ENCODE measurements around the gene PPP1R1A. TPM values are rescaled to one million over a fixed set of nuclear protein-coding genes. Genes with fewer than 3 reads are reported as not detected.

PPP1R1A gene
- total RNA-seq, 1 experiment from 2014 or later, result not detected

DNA sequence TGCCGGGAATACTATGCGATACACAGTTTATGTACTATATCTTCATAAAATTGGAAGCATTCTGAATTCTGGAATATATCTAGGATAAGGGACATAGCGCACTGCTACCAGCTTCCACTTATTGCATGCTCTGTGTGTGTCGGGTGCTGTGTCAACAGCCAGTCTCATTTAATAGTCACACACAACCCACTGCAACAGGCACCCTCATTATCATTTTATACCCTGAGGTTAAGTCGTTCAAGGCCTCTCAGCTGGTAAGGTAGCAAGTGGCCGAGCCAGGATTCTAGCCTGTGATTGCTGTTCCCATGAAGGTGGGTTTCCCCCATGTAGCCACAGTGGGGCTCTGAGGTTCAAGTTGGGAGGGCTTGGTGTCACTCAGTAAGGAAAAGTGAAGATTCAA lies 7.0 kb downstream of the PPP1R1A start:
- DNase-seq (ENCODE audit: low spot score), result no peak
- in situ Hi-C loops (cut with HindIII; ENCODE audit: low sequenced_read_pairs), result no loop called here

DNA sequence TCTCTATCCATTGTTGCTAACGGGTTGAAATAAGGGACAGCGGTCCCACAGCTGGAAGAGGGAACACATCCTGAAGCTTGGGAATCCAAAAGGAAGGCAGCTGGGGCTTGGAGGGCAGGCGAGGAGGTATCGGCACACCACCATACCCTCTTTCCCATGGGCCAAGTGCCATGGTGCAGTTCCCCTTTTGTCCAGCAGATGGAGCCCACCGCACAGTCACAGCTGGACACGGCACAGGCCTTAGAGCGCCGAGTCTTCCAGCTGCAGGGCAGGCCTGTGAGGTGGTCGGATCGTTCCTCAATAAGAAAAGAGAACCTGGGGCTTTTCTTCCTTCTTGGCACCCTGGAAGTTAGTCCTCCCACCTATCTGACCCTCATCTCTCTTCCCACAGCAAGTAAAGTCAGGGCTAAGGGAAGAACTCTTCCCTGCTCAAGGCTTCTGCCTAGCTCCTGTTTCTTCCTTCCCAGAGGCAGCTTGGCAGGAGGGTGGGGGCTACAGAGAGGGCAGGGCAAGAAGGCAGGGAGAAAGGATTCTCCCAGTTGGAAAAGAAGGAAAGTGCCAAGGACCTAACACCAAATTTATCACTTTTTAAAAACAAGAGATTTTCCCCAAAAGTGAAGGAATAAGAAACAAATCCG lies 8.6 kb downstream of the PPP1R1A start:
- in situ Hi-C loops (cut with HindIII; ENCODE audit: low sequenced_read_pairs), result no loop called here
- peak; percentile 74 for DNase-seq (ENCODE audit: low spot score)

DNA sequence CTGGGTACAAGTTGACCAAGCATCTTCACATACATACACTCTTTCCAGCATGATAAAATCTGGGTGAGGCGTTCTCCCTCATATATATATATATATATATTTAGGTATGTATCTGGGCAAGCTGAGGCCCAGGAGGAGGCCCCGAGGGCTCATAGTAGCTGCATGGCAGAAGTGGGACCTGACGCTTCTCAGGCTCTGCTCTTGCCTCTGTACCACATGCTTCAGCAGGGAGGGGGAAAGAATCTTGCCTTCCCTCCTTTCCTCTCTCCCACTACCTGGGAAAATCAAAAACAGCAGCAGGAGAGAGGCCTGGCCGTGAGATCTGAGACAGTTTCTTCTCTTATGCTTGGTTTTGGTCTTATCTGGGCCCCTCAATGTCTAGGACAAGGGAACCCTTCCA lies 9.2 kb downstream of the PPP1R1A start:
- no peak for DNase-seq (ENCODE audit: low spot score)
- in situ Hi-C loops (cut with HindIII; ENCODE audit: low sequenced_read_pairs), result no loop called here

DNA sequence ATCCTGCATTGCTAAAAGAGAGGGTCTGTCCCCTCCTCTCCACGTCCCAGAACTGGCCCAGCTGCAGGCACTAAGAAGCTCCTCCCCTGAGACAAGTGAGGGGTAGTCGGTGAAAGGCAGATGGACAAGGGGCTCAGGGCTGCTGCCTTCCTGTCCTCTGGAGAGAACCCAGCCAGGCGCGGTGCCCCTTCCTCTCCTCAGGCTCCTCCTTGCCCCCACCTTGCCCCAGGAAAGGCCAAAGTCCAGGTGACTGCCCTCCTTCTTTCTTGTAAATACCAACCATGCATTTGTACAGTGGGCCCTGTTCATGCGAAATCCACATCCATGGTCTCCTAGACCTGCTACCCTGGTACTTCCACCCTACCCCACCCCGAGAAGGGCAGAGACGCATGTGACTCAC lies 9.7 kb downstream of the PPP1R1A start:
- DNase-seq (ENCODE audit: low spot score), result no peak
- in situ Hi-C loops (cut with HindIII; ENCODE audit: low sequenced_read_pairs), result no loop called here

DNA sequence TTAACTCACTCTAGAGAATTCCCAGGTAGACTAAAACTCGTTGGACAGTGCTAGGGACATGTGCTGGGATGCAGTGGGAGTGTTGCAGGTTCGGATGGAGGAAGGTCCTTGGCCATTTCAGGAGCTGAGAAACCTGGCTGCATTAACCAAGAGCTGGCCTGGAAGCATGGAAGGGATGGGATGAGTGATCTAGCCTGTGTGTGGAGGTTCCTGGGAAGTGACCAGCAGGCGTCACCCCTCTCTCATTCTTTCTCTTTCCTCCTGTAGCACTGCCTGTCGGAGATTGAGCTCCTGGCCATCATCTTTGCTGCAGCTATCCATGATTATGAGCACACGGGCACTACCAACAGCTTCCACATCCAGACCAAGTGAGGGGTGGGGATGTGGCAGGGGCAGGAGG lies 15.6 kb downstream of the PPP1R1A start:
- in situ Hi-C loops (cut with HindIII; ENCODE audit: low sequenced_read_pairs), result no loop called here
- no peak for DNase-seq (ENCODE audit: low spot score)

DNA sequence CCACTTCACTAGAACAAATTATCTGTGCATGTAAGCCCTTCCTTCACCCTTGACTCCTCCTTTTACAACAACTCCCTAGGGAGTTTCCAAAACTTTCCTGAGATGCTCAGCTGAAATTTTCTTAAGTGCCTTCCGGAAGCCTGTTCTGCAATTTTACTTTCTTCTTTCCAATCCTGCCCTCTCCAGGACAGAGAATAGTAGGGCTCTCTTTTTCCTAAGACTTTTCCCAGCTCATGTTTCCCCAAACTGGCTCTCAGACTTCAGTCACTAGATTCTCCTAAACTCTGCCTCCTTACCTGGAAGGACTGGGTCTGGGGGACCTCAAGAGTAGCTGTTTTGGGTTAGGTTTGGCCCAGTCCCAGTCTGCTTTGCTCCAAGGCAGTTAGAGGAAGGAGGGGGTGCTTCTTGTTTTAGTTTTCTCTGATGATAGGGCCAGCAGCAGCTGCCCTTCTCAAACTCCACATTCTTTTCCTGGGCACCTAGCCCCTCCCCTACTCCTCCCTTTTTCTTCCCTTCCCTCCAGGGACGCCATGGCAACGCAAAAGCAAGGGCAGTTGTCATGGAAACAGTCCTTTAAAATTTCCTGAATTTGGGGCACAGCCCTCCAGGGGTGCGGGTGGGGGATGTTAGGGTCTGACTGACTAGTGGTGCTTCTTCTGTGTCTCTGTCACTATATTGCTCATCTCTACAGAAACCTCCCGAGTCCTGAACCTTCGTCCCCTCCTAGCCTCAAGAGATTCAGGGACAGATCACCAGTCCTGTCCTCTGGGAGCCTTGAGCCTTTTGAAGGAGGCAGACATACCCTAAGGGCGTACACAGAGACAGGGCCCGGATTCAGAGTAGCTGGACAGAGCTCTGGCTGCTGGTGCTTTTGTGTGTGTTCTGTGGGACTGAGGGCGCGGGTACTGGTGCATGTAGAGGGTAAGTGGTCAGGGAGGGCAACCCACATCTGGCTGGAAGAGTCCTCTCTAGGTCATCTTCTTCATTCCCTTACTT lies 17.0 kb downstream of the PPP1R1A start:
- no peak for DNase-seq (ENCODE audit: low spot score)
- in situ Hi-C loops (cut with HindIII; ENCODE audit: low sequenced_read_pairs), result no loop called here

DNA sequence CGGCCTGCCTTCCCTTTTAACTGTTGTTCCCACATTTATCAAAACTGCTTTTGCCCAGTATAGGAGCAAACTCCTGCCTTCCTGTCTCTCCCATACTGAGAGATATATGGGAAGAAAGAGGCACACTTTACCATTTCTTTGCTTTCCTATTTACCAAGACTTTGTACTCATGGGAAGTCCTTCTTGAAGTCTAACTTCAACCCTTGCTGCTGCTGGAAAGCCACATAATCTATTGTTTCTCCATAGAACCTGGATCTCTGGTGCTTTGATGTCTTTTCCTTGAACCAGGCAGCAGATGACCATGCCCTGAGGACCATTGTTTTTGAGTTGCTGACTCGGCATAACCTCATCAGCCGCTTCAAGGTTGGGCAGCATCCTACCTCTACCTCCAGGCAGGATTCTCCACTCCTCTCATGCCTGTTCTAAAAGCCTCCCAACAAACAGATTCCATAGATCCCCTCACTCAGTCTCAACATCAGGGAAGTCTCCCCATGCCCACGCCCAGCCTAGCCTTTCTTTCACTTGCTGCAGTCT lies 18.4 kb downstream of the PPP1R1A start:
- no peak for DNase-seq (ENCODE audit: low spot score)
- in situ Hi-C loops (cut with HindIII; ENCODE audit: low sequenced_read_pairs), result no loop called here

DNA sequence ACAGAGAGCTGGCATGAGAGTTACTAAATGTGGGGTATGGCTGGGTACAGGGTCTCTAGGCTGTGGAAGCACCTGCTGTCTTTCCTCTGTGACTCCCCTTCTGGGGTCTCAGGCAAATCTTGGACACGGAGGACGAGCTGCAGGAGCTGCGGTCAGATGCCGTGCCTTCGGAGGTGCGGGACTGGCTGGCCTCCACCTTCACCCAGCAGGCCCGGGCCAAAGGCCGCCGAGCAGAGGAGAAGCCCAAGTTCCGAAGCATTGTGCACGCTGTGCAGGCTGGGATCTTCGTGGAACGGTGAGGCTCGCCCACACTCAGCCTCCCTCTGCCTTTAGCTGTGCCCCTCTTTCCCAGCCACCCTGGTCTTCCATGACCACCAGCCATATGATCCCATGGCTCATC lies 19.4 kb downstream of the PPP1R1A start:
- no peak for DNase-seq (ENCODE audit: low spot score)
- in situ Hi-C loops (cut with HindIII; ENCODE audit: low sequenced_read_pairs), result no loop called here

DNA sequence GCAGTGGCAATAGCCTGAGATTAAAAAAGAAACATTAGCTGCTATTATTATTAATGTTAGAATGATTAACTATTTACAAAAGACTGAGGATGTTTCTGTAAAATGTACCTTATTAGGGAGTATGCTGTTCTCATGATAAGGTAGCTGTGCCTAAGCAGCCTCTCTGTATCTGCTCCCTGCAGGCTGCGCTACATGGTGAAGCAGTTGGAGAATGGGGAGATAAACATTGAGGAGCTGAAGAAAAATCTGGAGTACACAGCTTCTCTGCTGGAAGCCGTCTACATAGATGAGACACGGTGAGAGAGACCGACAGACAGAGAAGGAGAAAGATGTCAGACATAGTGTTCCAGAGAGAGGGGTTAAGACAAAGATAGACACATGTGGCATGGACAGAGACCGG lies 21.7 kb downstream of the PPP1R1A start:
- in situ Hi-C loops (cut with HindIII; ENCODE audit: low sequenced_read_pairs), result no loop called here
- DNase-seq (ENCODE audit: low spot score), result no peak

DNA sequence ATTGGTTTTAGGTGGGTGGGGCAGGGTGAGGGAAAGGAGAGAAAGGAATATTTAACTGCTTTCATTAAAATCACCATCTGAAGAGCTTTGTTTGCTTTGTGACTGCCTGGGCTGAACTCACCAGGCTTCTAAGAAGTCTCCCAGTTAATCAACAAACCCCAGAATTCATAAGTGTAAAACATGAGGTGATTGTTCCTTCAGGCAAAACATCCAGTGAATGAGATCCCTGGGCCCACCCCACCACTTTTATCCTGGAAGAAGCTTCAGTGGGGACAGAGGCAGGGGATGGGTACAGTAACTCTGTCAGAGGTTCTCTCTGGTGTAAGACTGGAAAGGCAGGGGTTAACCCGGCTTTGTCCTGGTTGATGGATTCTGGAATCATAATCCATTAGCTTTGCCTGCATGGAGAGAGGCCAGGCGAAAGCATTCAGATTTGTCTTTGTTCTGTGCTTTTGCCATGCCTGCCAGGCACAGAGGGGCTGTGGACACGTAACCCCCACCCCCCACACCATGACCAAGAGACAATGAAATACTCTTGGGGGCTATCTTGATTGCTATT lies 22.4 kb downstream of the PPP1R1A start:
- DNase-seq (ENCODE audit: low spot score), result no peak
- in situ Hi-C loops (cut with HindIII; ENCODE audit: low sequenced_read_pairs), result no loop called here

DNA sequence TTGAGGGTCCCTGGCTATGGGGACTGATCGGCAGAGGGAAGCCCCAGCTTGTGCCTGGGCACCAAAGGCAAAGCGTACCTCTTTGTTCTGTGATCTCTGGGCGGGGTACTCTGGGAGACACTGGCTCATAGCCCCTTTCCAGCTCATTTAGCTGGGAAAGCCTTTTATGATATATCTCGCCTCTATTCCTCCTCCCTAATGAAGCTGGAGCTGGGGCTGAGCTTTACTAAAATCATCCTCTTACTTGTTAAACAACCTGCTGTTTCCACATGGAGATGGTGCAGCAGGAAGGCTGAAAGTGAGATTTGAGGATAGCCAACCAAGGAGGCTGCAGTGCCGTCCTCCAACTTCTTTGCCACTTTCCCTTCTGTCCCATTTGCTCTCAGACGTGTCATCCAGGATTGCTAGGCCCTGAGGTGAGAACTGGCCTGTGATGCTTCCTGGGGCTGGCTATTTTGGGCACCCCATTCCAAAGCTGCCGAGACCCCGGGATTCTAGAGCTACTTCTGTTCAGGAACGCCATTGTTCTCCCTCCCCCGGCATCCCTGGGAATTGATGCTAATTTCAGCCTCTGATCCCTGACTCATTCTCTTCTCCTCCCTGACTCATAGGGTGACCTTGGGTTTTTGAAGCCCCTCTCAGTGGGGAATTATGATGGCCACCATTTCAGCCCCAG lies 23.0 kb downstream of the PPP1R1A start:
- in situ Hi-C loops (cut with HindIII; ENCODE audit: low sequenced_read_pairs), result no loop called here
- no peak for DNase-seq (ENCODE audit: low spot score)

DNA sequence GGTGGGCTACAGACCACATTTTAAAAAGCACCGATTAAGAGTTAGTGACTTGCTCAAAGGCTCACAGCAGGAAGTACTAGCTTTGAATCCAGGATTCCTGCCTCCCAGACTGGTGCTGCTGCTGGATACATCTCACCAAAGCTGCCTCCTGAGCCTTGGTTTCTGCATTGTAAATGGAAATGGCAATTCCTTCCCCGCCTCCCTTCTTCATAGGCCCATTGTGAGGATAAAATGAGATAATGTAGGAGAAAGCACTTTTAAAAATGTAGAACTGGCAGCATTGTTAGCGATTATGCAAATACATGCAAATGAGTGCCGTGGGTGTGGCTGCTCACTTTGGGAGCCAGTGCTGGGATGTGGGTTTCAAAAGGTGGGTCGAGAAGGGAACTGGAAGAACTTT lies 23.7 kb downstream of the PPP1R1A start:
- in situ Hi-C loops (cut with HindIII; ENCODE audit: low sequenced_read_pairs), result no loop called here
- no peak for DNase-seq (ENCODE audit: low spot score)

DNA sequence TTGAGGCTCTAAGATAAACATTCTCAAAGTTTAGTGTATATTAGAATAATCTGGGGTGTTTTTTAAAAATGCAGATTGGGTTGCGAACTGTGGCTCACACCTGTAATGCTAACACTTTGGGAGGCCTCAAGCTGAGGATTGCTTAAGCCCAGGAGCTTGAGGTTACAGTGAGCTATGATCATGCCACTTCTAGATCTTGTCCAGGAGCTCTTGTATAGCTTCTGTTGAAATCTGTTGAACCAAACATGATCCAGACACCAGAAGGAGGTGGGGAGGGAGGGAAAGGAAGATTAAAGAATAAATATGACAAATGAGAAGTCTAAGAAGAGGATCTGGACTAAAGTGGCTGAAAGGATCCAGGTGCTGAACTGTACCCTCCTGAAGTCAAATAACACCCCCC lies 24.7 kb downstream of the PPP1R1A start:
- in situ Hi-C loops (cut with HindIII; ENCODE audit: low sequenced_read_pairs), result no loop called here
- DNase-seq (ENCODE audit: low spot score), result no peak

DNA sequence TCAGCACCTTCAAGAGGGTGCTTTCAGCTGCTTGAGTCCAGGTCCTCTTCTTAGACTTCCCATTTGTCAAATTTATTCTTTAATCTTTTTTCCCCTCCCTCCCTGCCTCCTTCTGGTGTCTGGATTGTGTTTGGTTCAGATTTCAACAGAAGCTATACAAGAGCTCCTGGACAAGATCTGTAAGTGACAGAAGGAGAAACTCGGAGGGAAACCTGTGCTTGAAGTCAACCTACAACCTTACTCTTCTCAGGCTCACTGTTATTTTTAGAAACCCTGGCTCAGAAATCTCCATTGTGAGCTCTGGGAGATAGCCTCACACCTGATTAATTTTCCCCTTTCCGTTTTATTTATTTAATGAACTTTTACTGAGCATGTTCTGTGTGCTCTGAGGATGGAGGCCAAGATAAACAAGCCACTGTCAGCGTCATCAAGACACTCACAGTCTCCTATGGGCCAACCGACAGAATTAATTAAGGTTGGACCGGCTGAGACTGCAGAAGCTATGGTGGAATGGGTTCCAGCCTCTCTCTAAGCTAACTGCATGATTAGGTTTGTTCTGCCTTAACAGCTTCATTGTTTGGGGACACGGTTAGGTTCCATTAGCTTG lies 25.6 kb downstream of the PPP1R1A start:
- DNase-seq (ENCODE audit: low spot score), result no peak
- in situ Hi-C loops (cut with HindIII; ENCODE audit: low sequenced_read_pairs), result no loop called here

DNA sequence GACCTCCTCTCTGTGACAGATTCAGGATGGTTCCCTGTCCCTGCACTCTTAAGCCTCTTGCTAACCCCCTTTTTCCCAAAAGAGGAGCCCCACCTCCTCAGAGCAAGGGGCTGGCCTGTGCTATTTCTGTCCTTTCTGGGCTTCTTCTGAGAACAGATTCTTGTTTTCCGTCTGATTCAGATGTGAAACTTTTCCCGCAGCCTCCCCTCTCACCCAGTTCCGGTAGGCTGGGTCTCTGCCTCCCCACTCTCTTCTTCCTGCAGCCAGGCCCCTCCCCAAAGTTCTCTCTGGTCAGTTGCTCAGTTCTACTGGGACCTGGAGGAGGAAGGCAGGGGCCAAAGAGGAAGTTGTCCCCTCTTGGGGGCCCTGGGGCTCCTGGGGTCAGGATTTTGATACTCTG lies 27.3 kb downstream of the PPP1R1A start:
- in situ Hi-C loops (cut with HindIII; ENCODE audit: low sequenced_read_pairs), result no loop called here
- DNase-seq (ENCODE audit: low spot score), result no peak

DNA sequence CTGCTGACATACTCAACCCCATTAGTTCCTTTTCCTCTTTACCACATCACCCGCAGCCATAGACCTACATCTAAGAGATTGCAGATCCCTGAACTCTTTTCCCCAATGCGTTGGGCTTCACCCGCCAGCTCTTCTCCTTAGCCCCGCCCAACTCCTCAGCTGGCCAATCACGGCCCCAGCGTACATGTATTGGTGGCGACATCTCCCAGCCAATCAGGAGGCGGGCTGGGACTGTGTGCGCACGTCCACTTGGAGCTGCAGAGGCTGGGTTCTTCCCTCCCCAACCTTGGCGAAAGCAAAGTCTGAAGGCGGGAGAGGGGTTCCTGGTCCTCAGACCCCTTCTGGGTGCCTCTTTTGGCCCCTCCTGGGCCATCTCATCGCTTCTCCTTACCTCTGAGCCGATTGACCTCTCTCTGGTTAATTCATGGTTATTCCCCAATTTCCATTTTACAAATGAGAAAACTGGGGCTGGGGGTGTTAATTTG lies 28.0 kb downstream of the PPP1R1A start:
- peak; percentile 95 for DNase-seq (ENCODE audit: low spot score)
- in situ Hi-C loops (cut with HindIII; ENCODE audit: low sequenced_read_pairs), result no loop called here

DNA sequence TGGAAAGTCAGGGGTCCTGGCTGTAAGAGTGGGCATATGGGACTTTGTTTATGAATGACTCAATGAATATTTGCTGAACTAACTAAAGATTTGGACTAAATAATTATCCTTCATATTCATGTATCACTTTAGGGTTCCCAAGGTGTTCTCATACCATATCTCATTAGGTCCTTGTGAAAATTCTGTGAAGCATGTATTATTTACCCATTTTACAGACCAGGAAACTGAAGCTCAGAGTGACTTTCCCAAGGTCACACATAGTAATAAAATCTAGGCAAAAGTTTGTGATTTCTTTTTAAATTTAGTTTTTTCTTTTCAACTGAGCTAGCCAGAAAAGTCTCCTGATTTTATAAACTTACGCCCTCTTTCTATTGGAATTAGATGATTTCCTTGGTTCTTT lies 29.7 kb downstream of the PPP1R1A start:
- no peak for DNase-seq (ENCODE audit: low spot score)
- in situ Hi-C loops (cut with HindIII; ENCODE audit: low sequenced_read_pairs), result no loop called here

DNA sequence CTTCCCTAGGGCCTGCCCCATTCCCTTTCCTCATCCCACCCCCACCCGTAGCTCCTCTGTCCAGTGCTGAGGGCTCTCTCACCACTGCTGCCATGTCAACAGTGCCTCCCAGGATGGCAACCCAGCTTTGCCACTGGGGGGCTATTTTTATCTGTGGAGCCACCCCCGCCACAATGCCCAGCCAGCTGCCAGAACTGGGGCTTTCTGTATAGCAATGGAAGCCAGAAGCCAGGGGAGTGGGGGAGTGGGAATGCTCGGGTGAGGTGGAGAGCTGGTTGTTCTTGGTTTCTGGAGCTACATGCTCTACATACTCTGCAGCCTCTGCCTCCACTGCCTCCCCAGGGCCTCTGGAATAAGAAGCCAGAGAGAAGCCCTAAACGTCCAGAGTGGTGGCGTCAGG lies 30.1 kb downstream of the PPP1R1A start:
- in situ Hi-C loops (cut with HindIII; ENCODE audit: low sequenced_read_pairs), result no loop called here

DNA sequence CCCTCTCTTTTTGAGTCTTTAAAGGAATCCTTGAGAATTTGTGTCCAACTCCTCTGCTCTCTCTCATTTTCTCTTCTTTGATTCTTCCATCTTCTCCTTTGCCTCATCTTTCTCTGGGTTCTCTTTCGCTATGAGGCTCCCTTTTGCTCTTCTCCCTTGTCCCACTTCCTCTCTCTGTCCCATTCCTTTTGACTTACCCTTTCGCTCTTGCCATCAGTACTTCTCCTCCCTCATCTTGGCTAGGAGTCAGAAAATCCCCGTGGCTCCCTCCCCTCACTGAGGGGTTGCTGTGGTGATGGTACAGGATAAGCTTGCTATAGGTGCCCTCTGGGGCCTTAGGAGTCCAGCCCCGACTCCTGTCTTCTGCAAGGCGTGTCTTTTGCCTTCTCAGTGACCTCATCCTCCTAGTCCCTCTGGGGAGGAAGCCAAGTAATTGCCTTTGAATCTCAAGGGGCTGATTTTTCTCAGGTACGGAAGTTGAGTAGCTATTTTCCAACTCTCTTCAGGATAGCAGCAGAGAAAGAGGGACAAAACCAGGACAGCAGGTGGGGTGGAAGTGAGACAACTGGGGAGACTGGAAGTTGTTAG lies 32.7 kb downstream of the PPP1R1A start:
- in situ Hi-C loops (cut with HindIII; ENCODE audit: low sequenced_read_pairs), result no loop called here
- no peak for DNase-seq (ENCODE audit: low spot score)

More for the DNA sequence above, 30.1 kb downstream of the PPP1R1A start:
- DNase-seq (ENCODE audit: low spot score), result no peak

Data from G401 (cell line).